HG02884 (cell line): Measurements from ENCODE around the gene CCDC83.

Source experiments
- ATAC-seq: cut with Tn5 transposase; IDR thresholded peaks from one replicate; pipeline ENCODE4 v1.9.1; 2021; ENCODE audit warnings: mild to moderate bottlenecking, moderate library complexity; ENCODE audit not compliant: unreplicated experiment

The CCDC83 gene

GRCh38 chr11:85855341-85855656 lies at the start of gene CCDC83:
TSS of gene CCDC83 (plus strand) at chr11:85855383. CDS start at chr11:85865124, 9,741 bp downstream.
- no peak for ATAC-seq

GRCh38 chr11:85805387-85805786 lies 49.8 kb upstream of the CCDC83 start:
- ATAC-seq, result no peak

DNA sequence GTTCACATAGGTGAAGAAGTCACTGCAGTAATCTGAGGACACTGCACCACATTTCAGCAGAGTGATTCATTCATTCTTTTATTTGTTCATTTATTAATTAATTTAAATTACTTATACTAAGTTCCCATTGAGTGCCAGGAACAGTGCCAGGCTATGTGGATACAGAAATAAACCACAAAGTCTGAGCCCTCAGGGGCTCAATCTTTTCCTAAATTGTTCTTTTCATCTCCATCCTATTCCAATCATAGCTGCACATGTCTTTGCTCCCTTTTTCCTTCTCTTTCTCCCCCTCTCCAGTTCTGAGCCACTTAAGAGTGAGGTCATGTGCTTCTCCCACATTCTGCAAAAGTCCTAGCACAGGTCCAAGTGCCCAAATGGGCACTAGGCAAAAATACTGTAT lies 49.2 kb upstream of the CCDC83 start:
- ATAC-seq, result no peak

DNA sequence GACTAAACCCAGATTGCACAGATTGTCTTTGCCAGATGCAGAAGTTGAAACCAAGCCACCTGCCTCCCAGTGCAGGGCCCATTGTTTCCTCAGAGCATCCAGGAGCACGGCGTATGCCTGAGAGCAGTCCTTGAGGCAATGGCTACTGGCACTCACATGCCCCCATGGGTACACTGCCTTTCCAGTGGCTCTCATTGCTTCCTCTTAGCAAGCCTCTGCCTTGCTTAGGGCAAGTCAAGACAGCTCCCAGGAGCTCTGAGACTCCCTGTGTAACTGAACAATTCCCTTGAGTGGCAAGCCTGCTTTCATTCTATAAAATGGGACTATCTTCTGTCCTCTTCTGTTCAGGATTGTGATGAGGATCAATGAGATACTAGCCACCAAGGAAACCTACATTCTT lies 48.3 kb upstream of the CCDC83 start:
- no peak for ATAC-seq

- ATAC-seq, result peak; percentile 37
Measured at GRCh38 chr11:85809191-85809590, 46.0 kb upstream of the CCDC83 start.

DNA sequence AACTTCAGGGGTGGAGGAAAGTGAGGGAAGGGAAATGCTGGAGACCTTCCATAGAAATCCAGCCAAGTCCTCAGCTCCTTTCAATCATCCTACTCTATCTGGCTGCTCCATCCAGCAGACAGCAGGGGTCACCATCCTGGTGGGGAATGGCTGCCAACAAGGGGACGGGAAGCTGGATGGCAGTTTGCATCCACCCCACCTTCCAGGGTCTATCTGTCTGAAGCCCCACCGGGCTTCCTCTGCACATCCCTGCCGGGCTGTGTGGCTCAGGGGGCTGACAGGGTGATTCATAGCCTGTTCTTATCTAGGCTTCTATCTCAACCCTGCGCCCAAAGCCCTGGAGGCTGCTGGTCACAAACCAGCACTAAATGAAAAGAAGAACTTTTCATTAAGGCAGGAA lies 45.3 kb upstream of the CCDC83 start:
- no peak for ATAC-seq

- no peak for ATAC-seq
Measured at GRCh38 chr11:85810521-85810870, 44.7 kb upstream of the CCDC83 start.

DNA sequence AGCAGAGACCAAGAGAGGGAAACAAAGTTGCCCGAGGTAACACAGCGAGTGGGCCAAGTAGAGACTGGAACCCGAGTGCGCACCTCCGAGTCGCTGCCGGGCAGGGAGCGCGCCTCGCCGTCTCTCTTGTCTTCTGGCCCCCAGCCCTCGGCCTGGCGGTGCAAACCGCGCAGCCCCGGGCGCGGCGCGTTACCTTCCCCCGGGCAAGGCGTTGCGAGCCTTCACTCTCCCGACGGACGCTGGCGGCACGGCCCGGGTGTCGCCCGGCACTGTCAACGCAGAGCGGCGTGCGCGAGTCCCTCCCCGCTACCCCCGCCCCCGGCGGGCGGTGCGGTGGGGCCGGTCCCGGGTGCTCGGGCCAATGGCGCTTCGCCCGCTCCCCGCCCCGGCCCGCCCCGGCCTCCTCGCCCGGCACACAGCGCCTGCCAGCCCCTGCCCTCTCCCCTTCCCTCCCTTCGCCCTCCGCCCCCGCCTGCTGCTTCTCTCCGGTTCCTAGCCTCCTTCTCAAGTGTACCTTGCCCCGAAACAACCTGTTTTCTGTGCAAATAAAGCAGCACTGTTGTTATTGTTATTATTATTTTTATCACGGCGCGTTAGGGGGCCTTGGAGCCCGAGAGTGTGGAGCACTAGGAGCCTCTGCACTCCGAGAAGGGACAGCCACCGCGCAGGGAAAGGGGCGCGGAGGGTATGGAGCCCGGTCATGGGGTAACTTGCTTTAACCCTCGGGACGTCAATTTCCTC lies 44.1 kb upstream of the CCDC83 start, which contains the start of gene SYTL2:
TSS of gene SYTL2 (minus strand) at position 271 of the 741 bp plus-strand sequence. CDS start 53,416 bp downstream, outside the sequence.
- ATAC-seq, result peak; percentile 83

GRCh38 chr11:85811624-85812023 lies 43.6 kb upstream of the CCDC83 start:
- no peak for ATAC-seq

GRCh38 chr11:85813721-85814120 lies 41.5 kb upstream of the CCDC83 start:
- no peak for ATAC-seq

GRCh38 chr11:85815186-85815931 lies 39.8 kb upstream of the CCDC83 start:
- no peak for ATAC-seq

DNA sequence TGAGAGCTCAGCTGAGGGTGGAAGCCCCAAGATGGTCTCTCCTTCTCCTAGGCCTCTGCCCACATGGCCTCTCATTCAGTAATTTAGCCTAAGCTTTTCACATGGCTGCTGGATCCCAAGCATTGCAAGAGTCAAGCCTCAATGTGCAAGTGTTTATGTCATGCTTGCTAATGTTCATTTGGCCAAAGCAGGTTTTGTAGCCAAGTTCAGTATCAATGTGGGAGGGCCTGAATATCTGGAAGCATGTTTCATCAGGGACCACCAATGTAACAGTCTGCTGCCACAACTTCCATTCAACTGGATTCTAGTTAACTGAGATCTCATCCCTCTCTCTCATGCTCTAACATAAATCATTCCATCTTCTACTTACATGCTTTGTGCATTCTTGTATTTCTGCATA lies 35.7 kb upstream of the CCDC83 start:
- no peak for ATAC-seq

GRCh38 chr11:85821636-85822035 lies 33.5 kb upstream of the CCDC83 start:
- no peak for ATAC-seq

GRCh38 chr11:85822814-85823213 lies 32.4 kb upstream of the CCDC83 start:
- no peak for ATAC-seq

DNA sequence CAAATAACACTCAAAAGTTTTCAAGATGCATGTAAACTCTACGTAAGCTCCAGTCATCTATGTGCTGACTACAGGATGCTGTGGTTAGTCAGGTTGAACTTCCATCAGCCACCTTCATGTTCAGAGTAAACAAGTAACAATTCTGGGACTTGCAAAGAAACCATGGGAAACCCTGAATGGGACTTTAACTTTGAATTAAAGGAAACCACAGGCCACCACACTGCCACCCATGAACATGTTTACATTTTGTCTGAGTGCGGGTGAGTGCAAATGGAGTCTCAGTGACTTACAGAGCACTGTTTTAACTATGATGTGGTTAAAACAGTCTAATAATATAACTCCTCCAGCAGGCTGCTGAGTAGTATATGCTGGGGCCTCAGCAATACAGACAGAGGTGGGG lies 31.4 kb upstream of the CCDC83 start:
- no peak for ATAC-seq

GRCh38 chr11:85825616-85826015 lies 29.6 kb upstream of the CCDC83 start:
- no peak for ATAC-seq

DNA sequence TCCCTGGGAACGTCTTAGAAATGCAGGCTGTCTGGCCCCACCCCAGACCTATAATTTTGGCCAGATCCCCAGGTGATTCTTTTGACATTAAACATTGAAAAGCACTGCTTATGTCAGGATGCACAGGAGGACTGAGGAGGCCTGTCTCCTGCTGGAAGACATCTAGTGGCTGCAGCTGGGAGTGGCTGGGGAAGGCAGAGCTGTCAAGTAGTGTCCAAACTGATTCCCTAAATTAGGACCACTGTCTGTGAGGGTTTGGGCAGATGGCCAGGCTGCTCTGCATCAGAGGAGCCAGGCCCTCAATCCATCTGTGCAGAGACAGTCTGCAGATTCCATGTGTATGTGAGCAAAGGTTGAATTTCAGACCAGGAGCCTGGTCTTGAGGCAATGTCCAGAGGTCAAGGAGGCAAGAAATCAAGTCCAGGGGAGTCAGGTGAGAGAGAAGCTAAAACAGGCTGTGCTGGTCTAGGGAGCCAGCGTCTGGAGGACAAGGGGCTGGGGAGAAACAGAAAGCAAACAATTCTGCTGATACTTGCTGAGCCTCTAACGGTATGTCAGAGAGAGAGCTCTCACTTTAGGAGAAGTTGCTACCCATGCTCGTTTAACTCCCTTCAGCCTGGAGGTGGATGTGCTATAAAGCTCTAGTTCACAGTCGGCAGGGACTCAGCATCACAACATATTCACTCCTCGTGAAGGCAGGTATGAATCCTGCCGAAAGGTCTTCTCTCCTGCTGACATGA lies 28.9 kb upstream of the CCDC83 start:
- no peak for ATAC-seq

GRCh38 chr11:85827748-85828639 lies 27.2 kb upstream of the CCDC83 start:
- ATAC-seq, result no peak

DNA sequence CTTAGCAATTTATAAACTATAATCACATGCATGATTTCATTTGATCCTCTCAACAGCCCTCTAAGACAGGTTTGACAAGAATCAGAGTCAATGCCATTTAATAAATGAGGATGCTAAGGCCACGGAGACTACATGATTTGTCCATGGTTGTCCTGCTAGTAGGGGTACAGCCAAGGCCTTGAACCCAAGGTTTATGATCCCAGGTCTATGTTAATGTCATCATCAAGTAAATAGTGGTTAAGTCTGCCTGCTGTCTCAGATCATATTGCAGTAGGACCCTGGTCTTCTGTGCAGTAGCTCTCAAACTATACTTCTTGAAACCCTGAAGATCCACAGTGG lies 26.6 kb upstream of the CCDC83 start:
- ATAC-seq, result no peak

DNA sequence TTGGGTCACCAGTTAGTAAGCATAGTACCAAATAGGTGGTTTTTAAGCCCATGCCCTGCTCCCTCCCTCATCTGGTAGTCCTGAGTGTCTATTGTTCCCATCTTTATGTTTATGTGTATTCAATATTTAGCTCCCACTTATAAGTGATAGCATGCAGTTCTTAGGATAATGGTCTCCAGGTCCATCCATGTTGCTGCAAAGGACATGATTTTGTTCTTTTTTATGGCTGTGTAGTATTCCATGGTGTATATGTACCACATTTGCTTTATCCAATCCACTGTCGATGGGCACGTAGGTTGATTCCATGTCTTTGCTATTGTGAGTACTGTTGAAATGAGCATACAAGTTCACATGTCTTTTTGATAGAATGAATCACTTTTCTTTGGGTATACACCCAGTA lies 26.0 kb upstream of the CCDC83 start:
- no peak for ATAC-seq

DNA sequence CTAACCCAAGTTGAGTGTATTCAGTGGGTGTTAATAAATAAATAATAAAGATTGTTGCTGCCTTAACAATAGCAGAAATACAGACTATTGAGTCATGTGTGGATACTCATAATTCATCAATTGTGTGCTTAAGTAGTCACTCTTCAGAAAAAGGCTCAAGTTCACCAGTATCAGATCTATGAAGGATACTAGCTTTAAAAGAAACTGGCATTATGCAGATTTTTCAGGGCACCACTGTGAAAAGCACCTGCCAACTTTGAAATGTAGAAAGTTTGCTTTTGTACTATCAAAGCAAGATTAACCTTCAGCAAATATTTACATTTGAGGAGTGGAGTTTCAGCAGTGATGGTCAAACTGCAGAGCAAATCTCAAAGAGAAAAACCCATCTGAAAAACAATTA lies 24.1 kb upstream of the CCDC83 start:
- no peak for ATAC-seq
